Measurements from ENCODE around the gene PHACTR1. TPM values are rescaled to one million over a fixed set of nuclear protein-coding genes. Genes with fewer than 3 reads are reported as not detected.

The PHACTR1 gene
- total RNA-seq, 1 donor: 0.43 TPM

DNA sequence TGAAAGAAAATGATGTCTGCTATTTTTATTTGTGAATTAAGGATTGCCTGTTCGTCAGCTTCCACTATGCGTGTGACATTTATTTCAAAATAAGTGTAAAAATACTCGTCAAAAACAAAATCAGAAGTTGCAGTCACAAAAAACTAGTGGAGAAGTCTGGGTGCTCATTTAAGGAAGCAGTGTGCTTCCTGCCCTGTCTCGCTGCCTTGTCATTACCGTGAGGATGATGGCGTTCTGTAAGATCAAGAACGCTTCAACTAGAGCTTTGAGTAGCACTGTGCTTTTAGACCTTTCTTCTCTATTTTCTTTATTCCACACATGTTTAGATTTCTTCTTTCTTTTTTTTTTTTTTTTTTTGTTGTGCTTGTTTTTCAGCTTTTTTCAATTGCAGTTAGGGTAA is 424.8 kb downstream of the PHACTR1 start:
- H3K4me3 ChIP-seq (ENCODE audit: low read depth, low read length): no peak overlapping the region
- DNase-seq (ENCODE audit: low read depth): no peak
- TF ChIP-seq, protein P1, sequence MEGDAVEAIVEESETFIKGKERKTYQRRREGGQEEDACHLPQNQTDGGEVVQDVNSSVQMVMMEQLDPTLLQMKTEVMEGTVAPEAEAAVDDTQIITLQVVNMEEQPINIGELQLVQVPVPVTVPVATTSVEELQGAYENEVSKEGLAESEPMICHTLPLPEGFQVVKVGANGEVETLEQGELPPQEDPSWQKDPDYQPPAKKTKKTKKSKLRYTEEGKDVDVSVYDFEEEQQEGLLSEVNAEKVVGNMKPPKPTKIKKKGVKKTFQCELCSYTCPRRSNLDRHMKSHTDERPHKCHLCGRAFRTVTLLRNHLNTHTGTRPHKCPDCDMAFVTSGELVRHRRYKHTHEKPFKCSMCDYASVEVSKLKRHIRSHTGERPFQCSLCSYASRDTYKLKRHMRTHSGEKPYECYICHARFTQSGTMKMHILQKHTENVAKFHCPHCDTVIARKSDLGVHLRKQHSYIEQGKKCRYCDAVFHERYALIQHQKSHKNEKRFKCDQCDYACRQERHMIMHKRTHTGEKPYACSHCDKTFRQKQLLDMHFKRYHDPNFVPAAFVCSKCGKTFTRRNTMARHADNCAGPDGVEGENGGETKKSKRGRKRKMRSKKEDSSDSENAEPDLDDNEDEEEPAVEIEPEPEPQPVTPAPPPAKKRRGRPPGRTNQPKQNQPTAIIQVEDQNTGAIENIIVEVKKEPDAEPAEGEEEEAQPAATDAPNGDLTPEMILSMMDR (IDR thresholded peaks at IDR 0.05; ENCODE audit: insufficient read depth, low read depth, low read length): no peak

DNA sequence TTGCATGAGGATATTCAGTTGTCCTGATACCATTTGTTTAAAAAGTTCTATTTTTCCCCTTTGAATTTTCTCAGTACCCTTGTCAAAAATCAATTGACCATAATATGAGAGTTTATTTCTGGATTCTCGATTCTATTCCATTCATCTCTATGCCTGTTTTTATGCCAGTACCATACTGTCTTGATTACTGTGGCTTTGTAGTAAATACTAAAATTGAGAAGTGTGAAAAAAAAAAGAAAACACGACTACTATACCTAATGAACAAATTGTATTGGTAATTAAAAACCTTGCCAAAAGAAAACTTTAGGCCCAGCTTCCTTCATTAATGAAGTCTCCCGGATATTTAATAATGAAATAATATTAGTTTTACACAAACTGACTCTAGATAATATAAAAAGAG is 426.0 kb downstream of the PHACTR1 start:
- no peak overlapping the region for H3K4me3 ChIP-seq (ENCODE audit: low read depth, low read length)
- TF ChIP-seq, protein P1 (IDR thresholded peaks at IDR 0.05; ENCODE audit: insufficient read depth, low read depth, low read length): no peak
- DNase-seq (ENCODE audit: low read depth): no peak

DNA sequence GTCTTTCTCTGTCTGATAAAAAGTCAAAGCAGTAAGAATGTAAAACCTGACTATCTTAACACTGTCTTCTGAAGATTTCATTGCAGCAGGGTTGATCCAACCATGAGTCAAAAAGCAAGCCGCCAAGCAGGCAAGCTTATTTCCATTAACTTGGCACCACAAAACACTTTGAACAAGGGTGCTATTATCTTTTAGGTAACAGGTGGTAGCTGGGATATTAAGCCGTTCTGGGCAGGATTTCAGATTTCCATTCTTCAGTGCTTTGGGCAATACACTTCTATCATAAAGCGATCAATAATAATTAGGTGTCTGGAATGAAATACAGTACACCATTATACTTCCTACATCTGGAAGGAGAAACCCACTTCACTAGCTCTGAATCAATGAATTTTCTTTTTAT is 429.9 kb downstream of the PHACTR1 start:
- TF ChIP-seq, protein P1 (IDR thresholded peaks at IDR 0.05; ENCODE audit: insufficient read depth, low read depth, low read length): no peak
- H3K4me3 ChIP-seq (ENCODE audit: low read depth, low read length): no peak overlapping the region
- no peak for DNase-seq (ENCODE audit: low read depth)

DNA sequence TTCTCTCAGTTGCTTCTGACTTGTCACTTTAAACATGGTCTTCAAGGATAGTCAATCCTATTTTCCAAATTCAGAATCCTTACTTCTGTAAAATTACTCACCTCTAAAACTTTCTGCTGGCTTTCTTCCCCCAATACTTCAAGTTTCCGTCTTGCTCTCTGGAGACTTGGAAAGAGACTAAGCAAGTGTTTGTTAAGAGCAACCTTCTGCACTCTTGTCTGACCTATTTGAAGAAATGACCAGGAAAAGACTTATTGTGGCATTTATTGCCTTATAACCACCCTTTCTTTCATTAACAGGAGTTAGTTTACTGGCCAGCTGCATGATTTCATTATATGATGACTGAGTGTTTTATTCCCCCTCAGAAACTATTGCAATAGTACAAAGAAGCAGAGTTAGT is 430.8 kb downstream of the PHACTR1 start:
- no peak overlapping the region for H3K4me3 ChIP-seq (ENCODE audit: low read depth, low read length)
- TF ChIP-seq, protein P1 (IDR thresholded peaks at IDR 0.05; ENCODE audit: insufficient read depth, low read depth, low read length): no peak
- no peak for DNase-seq (ENCODE audit: low read depth)

DNA sequence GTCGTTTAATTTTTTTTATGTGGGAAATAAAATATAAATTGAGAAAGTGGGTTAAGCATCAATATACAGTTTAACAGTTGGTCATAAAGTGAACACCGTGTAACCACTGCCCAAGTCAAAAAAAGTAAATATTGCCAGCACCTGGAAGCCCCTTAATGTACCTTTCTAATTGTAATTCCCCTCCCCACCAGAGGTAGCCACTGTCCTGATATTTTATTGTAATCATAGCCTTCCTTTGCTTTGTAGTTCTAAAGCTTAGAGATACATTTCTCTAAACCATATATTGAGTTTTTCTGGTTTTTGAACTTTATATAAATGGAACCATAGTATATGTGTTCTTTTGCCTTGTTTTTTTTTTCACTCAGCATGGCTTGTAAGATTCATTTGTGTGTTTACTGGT is 431.2 kb downstream of the PHACTR1 start:
- no peak for DNase-seq (ENCODE audit: low read depth)
- TF ChIP-seq, protein P1 (IDR thresholded peaks at IDR 0.05; ENCODE audit: insufficient read depth, low read depth, low read length): no peak
- no peak overlapping the region for H3K4me3 ChIP-seq (ENCODE audit: low read depth, low read length)

DNA sequence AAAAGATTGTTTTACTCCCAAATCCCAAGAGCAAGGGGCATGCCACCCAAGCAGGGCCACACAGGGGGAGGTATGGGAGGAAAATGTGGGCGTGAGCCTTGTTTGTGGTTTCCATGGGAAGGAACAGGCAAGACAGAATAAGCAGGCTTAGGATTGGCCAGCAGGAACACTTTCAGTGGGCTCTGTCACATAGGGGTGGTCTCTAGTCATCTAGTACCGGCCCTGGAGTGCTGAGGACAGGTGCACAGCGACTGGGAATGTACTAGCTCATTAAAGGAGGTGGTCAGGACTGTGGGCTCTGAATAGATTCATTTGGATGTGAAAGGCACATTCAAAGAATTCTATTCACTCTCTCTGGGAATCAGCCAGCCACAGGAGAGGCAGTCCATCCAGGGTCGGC is 436.2 kb downstream of the PHACTR1 start:
- H3K4me3 ChIP-seq (ENCODE audit: low read depth, low read length): no peak overlapping the region
- TF ChIP-seq, protein P1 (IDR thresholded peaks at IDR 0.05; ENCODE audit: insufficient read depth, low read depth, low read length): no peak
- no peak for DNase-seq (ENCODE audit: low read depth)

DNA sequence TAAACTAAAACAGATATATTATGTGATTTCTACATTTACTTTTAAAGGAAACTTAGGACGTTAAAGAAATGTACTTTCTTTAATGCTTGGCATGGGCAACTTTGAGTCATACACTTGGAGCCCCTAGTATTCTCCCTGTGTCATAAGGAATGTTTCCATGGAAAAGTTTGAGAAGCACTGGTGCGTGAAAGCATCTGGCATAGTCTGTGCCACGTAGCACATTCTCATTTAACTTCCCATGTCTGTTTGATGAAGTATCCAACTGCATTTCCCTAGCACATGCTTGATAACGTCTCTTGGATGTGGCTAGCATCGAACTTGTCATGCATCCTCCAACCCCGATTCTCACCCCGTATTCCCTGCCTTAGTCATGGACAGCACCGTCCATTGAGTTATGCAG is 439.8 kb downstream of the PHACTR1 start:
- DNase-seq (ENCODE audit: low read depth): no peak
- no peak overlapping the region for H3K4me3 ChIP-seq (ENCODE audit: low read depth, low read length)

More for the DNA sequence above, 439.8 kb downstream of the PHACTR1 start:
- TF ChIP-seq, protein P1 (IDR thresholded peaks at IDR 0.05; ENCODE audit: insufficient read depth, low read depth, low read length): no peak
